Lung (tissue), 12 donors: ENCODE measurements around the gene SS18L1. TPM values are rescaled to one million over a fixed set of nuclear protein-coding genes. Genes with fewer than 3 reads are reported as not detected.

Source experiments
- ATAC-seq: fragments of 200-7000 bp; cut with Tn5 transposase; one replicate; pipeline ENCODE4 v1.9.1; 2020; ENCODE audit warnings: moderate number of reproducible peaks; ENCODE audit not compliant: insufficient read depth, low FRiP score
- DNase-seq, 3 donors: peaks; one replicate each; pipeline ENCODE4 v3.0.0-alpha.2; 2013 to 2017
- H3K27ac ChIP-seq, 2 donors: one replicate each; pipeline ENCODE4 v1.5.1; 2013; ENCODE audit warnings: mild to moderate bottlenecking in 2 of 2, moderate library complexity in 2 of 2, control low read depth in 1 of 2, inconsistent platforms in 1 of 2, low read depth in 1 of 2, low read length in 1 of 2
- H3K27me3 ChIP-seq, 3 donors: one replicate each; pipeline ENCODE4 v1.5.1; 2013; ENCODE audit warnings: low read length in 2 of 3; ENCODE audit not compliant: control insufficient read depth in 3 of 3, insufficient read depth in 3 of 3
- H3K36me3 ChIP-seq, 4 donors: one replicate each; pipeline ENCODE4 v1.5.1; 2013; ENCODE audit warnings: low read length in 4 of 4, mild to moderate bottlenecking in 1 of 4, moderate library complexity in 1 of 4; ENCODE audit not compliant: control insufficient read depth in 4 of 4, insufficient read depth in 4 of 4
- H3K4me1 ChIP-seq, 5 donors: one replicate each; pipeline ENCODE4 v1.5.1; 2013; ENCODE audit warnings: low read length in 5 of 5, mild to moderate bottlenecking in 2 of 5, moderate library complexity in 1 of 5; ENCODE audit not compliant: control insufficient read depth in 5 of 5, insufficient read depth in 5 of 5
- H3K4me3 ChIP-seq: one replicate; pipeline ENCODE4 v1.5.1; 2013; ENCODE audit warnings: mild to moderate bottlenecking, control low read depth, moderate library complexity
- H3K9ac ChIP-seq, 2 donors: one replicate each; pipeline ENCODE4 v1.5.1; 2013; ENCODE audit warnings: low read length in 2 of 2, control low read depth in 1 of 2; ENCODE audit not compliant: insufficient read depth in 1 of 2
- H3K9me3 ChIP-seq, 4 donors: one replicate each; pipeline ENCODE4 v1.5.1; 2013; ENCODE audit warnings: low read length in 3 of 4, mild to moderate bottlenecking in 1 of 4, moderate library complexity in 1 of 4; ENCODE audit not compliant: control insufficient read depth in 4 of 4, insufficient read depth in 3 of 4
- WGBS, 2 donors: extraction: QIAGEN DNeasy Blood & Tissue Kit; methylation state at CpG; one replicate each; pipeline ENCODE4 v1.1.7; 2013; 5-methylcytosine and 5-hydroxymethylcytosine counted together
- polyA plus RNA-seq, 2 donors: library from polyadenylated mRNA; stranded (reverse); fragments of 200-250 nt; gene quantifications; one replicate each; pipeline ENCODE4 v1.2.1, GENCODE V29; 2013
- total RNA-seq, 2 donors: library from RNA; depleted of rRNA in 1 of 2; stranded (reverse); fragments of >200 nt in 1 of 2; gene quantifications; one replicate each; pipeline ENCODE4 v1.2.1, GENCODE V29; 2014 to 2021
- TF ChIP-seq, protein P1 (sequence below): IDR thresholded peaks from 2 replicates; pipeline ENCODE4 v1.5.1; 2012; ENCODE audit warnings: mild to moderate bottlenecking; ENCODE audit errors: control extremely low read depth, extremely low read depth
- donor health status: control.
- donor health status: control.
- donor health status: Bipolar disorder and iron deficiency.
- donor health status: healthy.
- donor health status: DM: yes; HTN: yes; CAD: no.

The SS18L1 gene
- total and polyA plus RNA-seq, 4 donors = 7.2 to 24.1 (median 14.9) TPM

DNA sequence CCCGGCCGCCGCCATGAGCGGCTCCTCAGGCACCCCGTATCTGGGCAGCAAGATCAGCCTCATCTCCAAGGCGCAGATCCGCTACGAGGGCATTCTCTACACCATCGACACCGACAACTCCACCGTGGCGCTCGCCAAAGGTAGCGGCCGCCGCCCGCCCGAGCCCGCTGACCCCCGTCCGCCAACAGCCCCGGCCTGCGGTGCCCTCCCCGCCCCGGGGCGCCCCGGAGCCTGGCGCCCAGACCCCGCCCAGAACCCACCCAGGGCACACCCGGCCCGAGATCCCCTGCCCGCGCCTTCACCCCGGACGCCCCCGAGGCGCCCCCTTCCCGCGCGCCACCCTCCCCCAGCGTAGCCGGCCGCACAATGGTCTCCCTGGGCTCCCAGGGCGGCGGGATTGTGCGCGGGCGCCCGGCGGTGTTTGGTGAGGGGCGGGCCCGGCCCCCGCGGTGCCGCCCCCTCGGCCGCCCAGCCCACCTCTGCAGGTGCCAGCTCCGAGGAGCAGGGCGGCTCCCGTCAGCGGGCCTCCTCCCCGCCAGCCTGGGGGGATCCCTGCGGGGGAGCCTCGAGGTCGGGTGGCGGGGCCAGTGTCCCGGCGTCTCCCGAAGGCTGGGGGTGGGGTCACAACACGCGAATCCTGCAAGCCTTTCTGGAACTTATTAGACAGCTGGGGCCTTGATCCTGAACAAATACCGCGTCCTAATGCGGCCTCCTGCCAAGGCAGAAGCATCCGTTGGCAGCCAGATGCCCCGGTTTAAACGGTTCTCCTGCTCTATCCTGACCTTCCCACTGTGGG is 20.7 kb upstream of the SS18L1 start:
- peaks cover 7 to 28% (median 23%) of the 10 kb centered on the region in 4 donors for H3K36me3 ChIP-seq
- peaks cover 0 to 7% (median 0%) of the 10 kb centered on the region in 3 donors for H3K27me3 ChIP-seq
- peaks cover 0 to 12% (median 6%) of the 10 kb centered on the region in 5 donors for H3K4me1 ChIP-seq
- 0 to 1% methylated on average over 50 to 77 of the region's 77 CpGs for WGBS, 2 donors
- H3K4me3 ChIP-seq = peak overlapping the region; percentile 76
- ATAC-seq (peak; percentile 13), DNase-seq (peak; percentile 33 to 35 (median 34))
- TF ChIP-seq, protein P1, sequence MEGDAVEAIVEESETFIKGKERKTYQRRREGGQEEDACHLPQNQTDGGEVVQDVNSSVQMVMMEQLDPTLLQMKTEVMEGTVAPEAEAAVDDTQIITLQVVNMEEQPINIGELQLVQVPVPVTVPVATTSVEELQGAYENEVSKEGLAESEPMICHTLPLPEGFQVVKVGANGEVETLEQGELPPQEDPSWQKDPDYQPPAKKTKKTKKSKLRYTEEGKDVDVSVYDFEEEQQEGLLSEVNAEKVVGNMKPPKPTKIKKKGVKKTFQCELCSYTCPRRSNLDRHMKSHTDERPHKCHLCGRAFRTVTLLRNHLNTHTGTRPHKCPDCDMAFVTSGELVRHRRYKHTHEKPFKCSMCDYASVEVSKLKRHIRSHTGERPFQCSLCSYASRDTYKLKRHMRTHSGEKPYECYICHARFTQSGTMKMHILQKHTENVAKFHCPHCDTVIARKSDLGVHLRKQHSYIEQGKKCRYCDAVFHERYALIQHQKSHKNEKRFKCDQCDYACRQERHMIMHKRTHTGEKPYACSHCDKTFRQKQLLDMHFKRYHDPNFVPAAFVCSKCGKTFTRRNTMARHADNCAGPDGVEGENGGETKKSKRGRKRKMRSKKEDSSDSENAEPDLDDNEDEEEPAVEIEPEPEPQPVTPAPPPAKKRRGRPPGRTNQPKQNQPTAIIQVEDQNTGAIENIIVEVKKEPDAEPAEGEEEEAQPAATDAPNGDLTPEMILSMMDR = no peak
- H3K9me3 ChIP-seq = no peaks in the 10 kb centered on the region
- H3K9ac ChIP-seq = peak overlapping the region in 1 of 2 donors; percentile 17
- peak overlapping the region; percentile 89 to 90 for H3K27ac ChIP-seq

DNA sequence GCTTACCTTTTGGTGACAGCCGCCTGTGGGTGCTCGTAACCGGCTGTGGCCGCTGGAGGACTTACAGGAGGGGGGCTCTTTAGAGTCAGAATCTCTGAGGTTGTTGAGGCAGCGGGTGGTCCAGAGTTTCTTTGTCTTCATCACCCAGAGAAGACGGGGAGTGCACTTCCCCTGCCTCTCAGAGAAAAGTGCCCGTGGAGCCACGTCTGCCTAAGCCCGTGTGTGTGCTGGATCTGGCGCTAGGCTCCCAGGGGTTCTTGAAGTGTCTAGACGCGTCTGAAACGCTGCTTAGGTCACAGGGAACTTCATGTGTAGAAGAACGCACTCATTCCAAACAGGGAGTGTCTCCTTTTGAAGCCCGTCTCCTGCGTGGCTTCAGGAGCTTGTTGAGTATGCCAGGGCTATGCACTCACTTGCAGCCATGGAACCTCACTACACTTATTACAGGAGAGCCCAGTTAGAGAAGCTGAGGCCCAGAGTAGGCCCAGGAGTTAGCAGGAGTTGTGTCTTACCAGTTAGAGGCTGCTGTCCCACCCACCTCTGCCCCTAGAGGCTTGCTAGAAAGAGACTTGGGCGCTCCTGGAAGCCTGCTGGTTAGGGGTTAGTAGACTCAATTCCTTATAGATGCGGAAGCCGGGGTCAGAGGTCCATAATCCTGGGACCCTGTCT is 20.0 kb upstream of the SS18L1 start:
- WGBS, 2 donors = 31 to 43% methylated on average over 19 of the region's 19 CpGs

DNA sequence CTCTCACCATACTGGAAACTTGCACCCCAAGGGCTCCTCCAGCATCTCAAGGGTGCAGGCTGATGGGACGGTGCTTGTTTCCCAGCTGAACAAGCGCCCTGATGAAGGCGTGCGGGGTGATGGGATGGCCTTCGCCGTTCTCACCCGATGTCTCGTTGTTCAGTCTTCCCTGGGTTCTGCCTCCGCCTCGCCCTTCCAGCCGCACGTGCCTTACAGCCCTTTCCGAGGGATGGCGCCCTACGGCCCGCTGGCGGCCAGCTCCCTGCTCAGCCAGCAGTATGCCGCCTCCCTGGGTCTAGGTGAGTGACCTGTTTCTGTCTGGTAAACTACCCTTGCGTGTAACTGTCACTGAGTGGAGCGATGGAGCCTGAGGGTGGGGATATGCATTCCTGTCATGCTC is 17.4 kb upstream of the SS18L1 start:
- Histone ChIP-seq H3K36me3 (peaks cover 16 to 58% (median 48%) of the 10 kb centered on the region in 4 donors), H3K9ac (no peak overlapping the region), H3K9me3 (no peaks in the 10 kb centered on the region), H3K4me3 (no peak overlapping the region), H3K4me1 (peaks cover 0 to 12% (median 6%) of the 10 kb centered on the region in 5 donors), H3K27ac (no peak overlapping the region), H3K27me3 (no peaks in the 10 kb centered on the region)
- TF ChIP-seq, protein P1 = no peak
- ATAC-seq = no peak
- WGBS, 2 donors = 97% methylated on average over 20 of the region's 20 CpGs
- DNase-seq = no peak

More for the DNA sequence above, 20.0 kb upstream of the SS18L1 start:
- peaks cover 0 to under 1% (median 0%) of the 10 kb centered on the region in 3 donors for H3K27me3 ChIP-seq
- peak overlapping the region in 1 of 2 donors; percentile 54 for H3K9ac ChIP-seq
- TF ChIP-seq, protein P1 = no peak
- peak overlapping the region; percentile 57 to 90 for H3K27ac ChIP-seq
- H3K4me3 ChIP-seq = peak overlapping the region; percentile 76
- H3K36me3 ChIP-seq = peaks cover 11 to 35% (median 26%) of the 10 kb centered on the region in 4 donors
- no peaks in the 10 kb centered on the region for H3K9me3 ChIP-seq
- ATAC-seq = no peak
- DNase-seq = no peak
- H3K4me1 ChIP-seq = peaks cover 0 to 12% (median 6%) of the 10 kb centered on the region in 5 donors
